Neuronal stem cell (in vitro differentiated cells): ENCODE data around the gene MOSMO.

Source experiments
- DNase-seq: peaks from one replicate; pipeline ENCODE4 v3.0.0-alpha.2; 2013; ENCODE audit warnings: low spot score
- H2AFZ ChIP-seq: one replicate; pipeline ENCODE4 v1.6.1; 2013; ENCODE audit warnings: mild to moderate bottlenecking, low read length, inconsistent platforms
- H2AK5ac ChIP-seq: 2 replicates; pipeline ENCODE4 v1.6.1; 2013; ENCODE audit warnings: low read depth, mild to moderate bottlenecking, inconsistent platforms, low read length, moderate library complexity, mixed read lengths
- H2BK120ac ChIP-seq: 2 replicates; pipeline ENCODE4 v1.6.1; 2013; ENCODE audit warnings: low read depth, mild to moderate bottlenecking, inconsistent platforms, low read length, moderate library complexity, mixed read lengths
- H2BK12ac ChIP-seq: one replicate; pipeline ENCODE4 v1.6.1; 2013; ENCODE audit warnings: low read length, inconsistent platforms
- H2BK15ac ChIP-seq: 2 replicates; pipeline ENCODE4 v1.6.1; 2013; ENCODE audit warnings: mild to moderate bottlenecking, low read length, inconsistent platforms, mixed read lengths
- H2BK5ac ChIP-seq: one replicate; pipeline ENCODE4 v1.6.1; 2013; ENCODE audit warnings: inconsistent platforms, mild to moderate bottlenecking, low read length, moderate library complexity
- H3K14ac ChIP-seq: one replicate; pipeline ENCODE4 v1.6.1; 2013; ENCODE audit warnings: low read length, inconsistent platforms
- H3K18ac ChIP-seq: 2 replicates; pipeline ENCODE4 v1.6.1; 2013; ENCODE audit warnings: low read length, inconsistent platforms
- H3K23ac ChIP-seq: 2 replicates; pipeline ENCODE4 v1.6.1; 2013; ENCODE audit warnings: low read depth, mild to moderate bottlenecking, mixed read lengths, low read length, inconsistent platforms; ENCODE audit not compliant: poor library complexity
- H3K27ac ChIP-seq: replicated peaks from 3 replicates; pipeline ENCODE4 v1.5.1; 2013; ENCODE audit warnings: low read length, inconsistent platforms
- H3K27me3 ChIP-seq, 3 experiments: 2 replicates each; pipeline ENCODE4 v1.6.1; 2013; ENCODE audit warnings: low read length in 3 of 3, mild to moderate bottlenecking in 2 of 3, inconsistent platforms in 1 of 3, low read depth in 1 of 3, mixed read lengths in 1 of 3, moderate library complexity in 1 of 3; ENCODE audit not compliant: control insufficient read depth in 3 of 3, insufficient read depth in 3 of 3
- H3K36me3 ChIP-seq, 2 donors: replicated peaks in 1 of 2; 2 replicates each; pipeline ENCODE4 v1.6.1; 2013; ENCODE audit warnings: low read length in 2 of 2; ENCODE audit not compliant: control insufficient read depth in 2 of 2, insufficient read depth in 2 of 2
- H3K4ac ChIP-seq: 2 replicates; pipeline ENCODE4 v1.6.1; 2013; ENCODE audit warnings: inconsistent platforms, mild to moderate bottlenecking, low read length, moderate library complexity
- H3K4me1 ChIP-seq, 2 donors: 1 replicate in 1 of 2; 2 replicates in 1 of 2; pipeline ENCODE4 v1.6.1; 2013; ENCODE audit warnings: low read length in 2 of 2, low read depth in 1 of 2; ENCODE audit not compliant: control insufficient read depth in 2 of 2, insufficient read depth in 1 of 2
- H3K4me2 ChIP-seq: one replicate; pipeline ENCODE4 v1.6.1; 2013; ENCODE audit warnings: mild to moderate bottlenecking, low read length, inconsistent platforms; ENCODE audit not compliant: insufficient read depth, poor library complexity, severe bottlenecking
- H3K4me3 ChIP-seq, 2 donors: 2 replicates each; pipeline ENCODE4 v1.5.1; 2013; ENCODE audit warnings: low read length in 2 of 2, mild to moderate bottlenecking in 2 of 2, inconsistent platforms in 1 of 2, moderate library complexity in 1 of 2
- H3K79me1 ChIP-seq: one replicate; pipeline ENCODE4 v1.6.1; 2013; ENCODE audit warnings: low read depth, mild to moderate bottlenecking, inconsistent platforms, low read length, moderate library complexity
- H3K9ac ChIP-seq: one replicate; pipeline ENCODE4 v1.6.1; 2013; ENCODE audit warnings: mild to moderate bottlenecking, low read depth, low read length, inconsistent platforms; ENCODE audit not compliant: poor library complexity
- H3K9me3 ChIP-seq, 2 donors: replicated peaks in 1 of 2; 2 replicates each; pipeline versions ENCODE3 to v1.6.1; 2013; ENCODE audit warnings: low read length in 2 of 2, mild to moderate bottlenecking in 2 of 2, inconsistent platforms in 1 of 2, low read depth in 1 of 2, mixed read lengths in 1 of 2, moderate library complexity in 1 of 2; ENCODE audit not compliant: control insufficient read depth in 2 of 2, insufficient read depth in 1 of 2
- H4K8ac ChIP-seq: one replicate; pipeline ENCODE4 v1.6.1; 2013; ENCODE audit warnings: low read depth, mild to moderate bottlenecking, inconsistent platforms, low read length, moderate library complexity
- H4K91ac ChIP-seq: one replicate; pipeline ENCODE4 v1.6.1; 2013; ENCODE audit warnings: low read length, low read depth, mild to moderate bottlenecking, inconsistent platforms; ENCODE audit not compliant: poor library complexity
- WGBS, 2 donors: extraction: QIAGEN DNeasy Blood & Tissue Kit; methylation state at CpG; one replicate each; pipeline ENCODE4 v1.1.7; 2013; ENCODE audit warnings: missing lambda C conversion rate in 2 of 2, mixed read lengths in 1 of 2; ENCODE audit not compliant: insufficient read length in 2 of 2, insufficient replicate concordance in 1 of 2; ENCODE audit errors: extremely low coverage in 2 of 2; 5-methylcytosine and 5-hydroxymethylcytosine counted together

The MOSMO gene

DNA sequence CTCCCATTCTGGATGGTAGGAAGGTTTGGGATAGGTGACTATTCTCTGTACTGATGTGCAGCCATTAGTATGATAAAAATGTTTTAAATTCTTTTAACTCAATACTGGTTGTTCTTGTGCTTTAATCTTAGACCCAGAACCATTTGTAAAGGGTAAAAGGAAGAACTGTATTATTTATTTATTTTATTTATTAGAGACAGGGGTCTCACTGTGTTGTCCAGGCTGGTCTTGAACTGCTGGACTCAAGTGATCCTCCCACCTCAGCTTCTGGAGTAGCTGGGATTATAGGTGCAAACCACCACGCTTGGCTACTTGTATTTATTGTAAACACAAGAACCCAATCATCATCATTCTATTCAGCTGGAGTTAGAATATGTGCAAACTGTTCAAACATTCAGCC lies 2.2 kb upstream of the MOSMO start:
- no peak overlapping the region for H3K9ac ChIP-seq
- H4K8ac ChIP-seq = no peak overlapping the region
- no peak overlapping the region for H3K4me2 ChIP-seq
- no peak overlapping the region for H3K27ac ChIP-seq
- H3K27me3 ChIP-seq = peaks cover 0 to 14% (median 0%) of the 10 kb centered on the region in 3 experiments
- no peak overlapping the region for H2BK120ac ChIP-seq
- no CpG with 5 or more reads among the region's 1 CpG for WGBS, 2 donors
- DNase-seq = no peak
- H3K9me3 ChIP-seq = no peaks in the 10 kb centered on the region
- H3K36me3 ChIP-seq = no peaks in the 10 kb centered on the region
- H3K23ac ChIP-seq = no peak overlapping the region
- H2BK12ac ChIP-seq = no peak overlapping the region
- no peak overlapping the region for H3K18ac ChIP-seq
- H2AFZ ChIP-seq = no peak overlapping the region
- H2BK5ac ChIP-seq = no peak overlapping the region
- H3K4ac ChIP-seq = no peak overlapping the region
- H2AK5ac ChIP-seq = no peak overlapping the region
- peaks cover 2% of the 10 kb centered on the region for H3K79me1 ChIP-seq
- H3K4me1 ChIP-seq = peaks cover 3 to 5% of the 10 kb centered on the region in 2 donors
- no peak overlapping the region for H4K91ac ChIP-seq
- H3K4me3 ChIP-seq = no peak overlapping the region
- H2BK15ac ChIP-seq = no peak overlapping the region
- no peak overlapping the region for H3K14ac ChIP-seq

DNA sequence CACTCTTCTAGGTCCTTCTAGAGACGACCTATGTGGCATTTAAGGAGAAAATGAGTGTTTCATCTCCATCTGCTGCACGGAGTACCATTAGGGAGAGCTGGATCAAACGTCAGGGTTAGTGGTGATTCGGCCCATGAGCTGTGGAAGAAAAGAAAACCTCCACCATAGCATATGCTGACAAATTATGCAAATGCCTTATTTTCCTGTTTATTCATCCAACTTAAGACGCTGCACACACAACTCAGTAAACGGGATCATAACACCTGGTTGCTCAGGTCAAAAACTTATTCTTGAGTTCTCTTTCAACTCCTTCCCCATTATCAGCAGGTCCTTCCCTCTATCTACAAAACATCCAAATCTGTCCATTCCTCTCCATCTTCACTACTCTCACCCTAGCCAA lies 1.3 kb upstream of the MOSMO start:
- H2BK120ac ChIP-seq = no peak overlapping the region
- no peak overlapping the region for H3K9ac ChIP-seq
- no peak overlapping the region for H4K8ac ChIP-seq
- DNase-seq = no peak
- H3K9me3 ChIP-seq = no peaks in the 10 kb centered on the region
- H3K79me1 ChIP-seq = peaks cover 2% of the 10 kb centered on the region
- H3K27me3 ChIP-seq = peaks cover 0 to 14% (median 0%) of the 10 kb centered on the region in 3 experiments
- peaks cover 0 to 5% of the 10 kb centered on the region in 2 donors for H3K4me1 ChIP-seq
- no peak overlapping the region for H3K14ac ChIP-seq
- H3K4ac ChIP-seq = no peak overlapping the region
- WGBS, 2 donors = no CpG with 5 or more reads among the region's 6 CpGs
- no peak overlapping the region for H2BK5ac ChIP-seq
- peak overlapping the region; percentile 100 for H2AFZ ChIP-seq
- no peak overlapping the region for H3K23ac ChIP-seq
- no peak overlapping the region for H2BK12ac ChIP-seq
- H2BK15ac ChIP-seq = no peak overlapping the region
- no peak overlapping the region for H3K18ac ChIP-seq
- H3K4me2 ChIP-seq = peak overlapping the region; percentile 92
- no peak overlapping the region for H2AK5ac ChIP-seq
- H3K36me3 ChIP-seq = no peaks in the 10 kb centered on the region
- H3K27ac ChIP-seq = no peak overlapping the region
- peak overlapping the region in 1 of 2 donors; percentile 90 for H3K4me3 ChIP-seq
- H4K91ac ChIP-seq = no peak overlapping the region

DNA sequence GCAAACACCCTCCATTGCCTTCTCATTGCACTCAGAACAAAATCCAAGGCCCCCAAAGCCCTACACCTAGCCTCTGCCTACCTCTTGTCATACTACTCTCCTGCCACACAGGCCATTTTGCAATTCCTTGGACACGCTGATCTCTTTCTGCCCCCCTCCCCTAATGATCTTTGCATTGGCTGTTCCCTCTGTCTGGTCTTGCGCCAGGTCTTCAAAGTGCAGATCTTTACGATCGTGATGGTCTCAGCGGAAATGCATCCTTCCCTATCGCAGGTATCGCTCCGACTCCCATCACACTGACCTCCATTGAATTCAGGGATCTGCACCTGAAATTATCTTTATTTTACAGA lies 777 bp upstream of the MOSMO start:
- H3K9ac ChIP-seq = no peak overlapping the region
- no peak overlapping the region for H3K14ac ChIP-seq
- no peak overlapping the region for H4K8ac ChIP-seq
- no peak overlapping the region for H2BK15ac ChIP-seq
- no peak overlapping the region for H3K23ac ChIP-seq
- H3K9me3 ChIP-seq = no peaks in the 10 kb centered on the region
- no peak overlapping the region for H2BK120ac ChIP-seq
- no peak overlapping the region for H2AK5ac ChIP-seq
- peaks cover 0 to 5% of the 10 kb centered on the region in 2 donors for H3K4me1 ChIP-seq
- no peaks in the 10 kb centered on the region for H3K36me3 ChIP-seq
- H4K91ac ChIP-seq = no peak overlapping the region
- H3K18ac ChIP-seq = no peak overlapping the region
- peak overlapping the region; percentile 92 for H3K4me2 ChIP-seq
- WGBS, 2 donors = no CpG with 5 or more reads among the region's 8 CpGs
- peak overlapping the region; percentile 100 for H2AFZ ChIP-seq
- peaks cover 2% of the 10 kb centered on the region for H3K79me1 ChIP-seq
- H3K27me3 ChIP-seq = peaks cover 0 to 14% (median 0%) of the 10 kb centered on the region in 3 experiments
- no peak overlapping the region for H2BK5ac ChIP-seq
- H2BK12ac ChIP-seq = no peak overlapping the region
- H3K4ac ChIP-seq = no peak overlapping the region
- no peak for DNase-seq
- H3K27ac ChIP-seq = no peak overlapping the region
- peak overlapping the region; percentile 90 to 99 for H3K4me3 ChIP-seq

DNA sequence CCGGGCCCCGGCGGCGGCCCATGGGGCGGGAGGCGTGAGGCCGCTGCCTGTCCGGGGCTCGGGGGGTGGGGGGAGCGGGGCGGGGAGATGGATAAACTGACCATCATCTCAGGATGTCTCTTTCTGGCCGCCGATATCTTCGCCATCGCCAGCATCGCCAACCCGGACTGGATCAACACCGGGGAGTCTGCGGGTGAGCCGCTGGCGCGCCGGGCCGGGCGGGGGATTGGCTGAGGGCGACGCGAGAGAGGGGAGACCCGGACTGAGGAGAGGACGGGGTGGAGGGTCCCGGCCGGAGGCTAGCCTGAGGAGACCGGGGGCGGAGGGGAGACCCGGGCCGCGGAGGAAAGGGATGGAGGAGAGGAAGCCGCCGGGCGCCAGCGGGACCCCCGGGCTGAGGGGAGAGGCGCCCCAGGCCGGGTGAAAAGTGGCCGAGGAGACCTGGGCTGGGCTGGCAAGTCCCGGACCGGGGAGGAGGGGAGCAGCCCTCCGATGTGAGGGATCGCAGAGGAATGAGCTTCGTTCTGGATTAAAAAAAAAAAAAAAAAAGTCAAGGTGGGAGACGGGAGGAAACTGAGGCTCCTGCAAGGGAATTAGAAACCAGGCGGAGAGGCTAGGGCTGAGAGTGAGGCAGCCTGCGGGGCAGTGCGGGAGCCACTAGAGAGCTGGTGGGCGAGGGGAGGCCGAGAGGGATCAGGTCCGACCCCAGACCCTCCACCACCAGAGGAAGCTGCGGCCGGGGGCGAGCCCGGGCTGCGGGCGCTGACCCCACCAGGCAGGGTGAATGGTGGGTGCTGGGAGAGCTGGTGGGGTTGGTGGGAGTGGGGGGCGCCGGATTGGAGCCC lies 526 bp downstream of the MOSMO start:
- Histone ChIP-seq H3K9ac (peak overlapping the region; percentile 90), H2BK12ac (no peak overlapping the region), H2AFZ (peak overlapping the region; percentile 95), H3K14ac (peak overlapping the region; percentile 59), H3K4ac (no peak overlapping the region), H3K18ac (peak overlapping the region; percentile 52), H2BK15ac (no peak overlapping the region), H3K23ac (no peak overlapping the region), H3K4me2 (peak overlapping the region; percentile 92), H3K79me1 (peaks cover 2% of the 10 kb centered on the region), H2BK5ac (no peak overlapping the region), H3K9me3 (no peaks in the 10 kb centered on the region), H3K4me3 (peak overlapping the region; percentile 90 to 99), H4K8ac (no peak overlapping the region), H3K27ac (no peak overlapping the region), H2AK5ac (peak overlapping the region; percentile 40), H3K4me1 (peaks cover 0 to 5% of the 10 kb centered on the region in 2 donors), H3K36me3 (no peaks in the 10 kb centered on the region), H2BK120ac (no peak overlapping the region), H4K91ac (no peak overlapping the region), H3K27me3 (peaks cover 0 to 14% (median 0%) of the 10 kb centered on the region in 3 experiments)
- DNase-seq = no peak
- WGBS, 2 donors = no CpG with 5 or more reads among the region's 65 CpGs
